ENCODE measurements around the gene UGT1A4. TPM values are rescaled to one million over a fixed set of nuclear protein-coding genes. Genes with fewer than 3 reads are reported as not detected.

UGT1A4 gene
- total RNA-seq, 1 experiment from 2014 or later = 0.12 TPM

DNA sequence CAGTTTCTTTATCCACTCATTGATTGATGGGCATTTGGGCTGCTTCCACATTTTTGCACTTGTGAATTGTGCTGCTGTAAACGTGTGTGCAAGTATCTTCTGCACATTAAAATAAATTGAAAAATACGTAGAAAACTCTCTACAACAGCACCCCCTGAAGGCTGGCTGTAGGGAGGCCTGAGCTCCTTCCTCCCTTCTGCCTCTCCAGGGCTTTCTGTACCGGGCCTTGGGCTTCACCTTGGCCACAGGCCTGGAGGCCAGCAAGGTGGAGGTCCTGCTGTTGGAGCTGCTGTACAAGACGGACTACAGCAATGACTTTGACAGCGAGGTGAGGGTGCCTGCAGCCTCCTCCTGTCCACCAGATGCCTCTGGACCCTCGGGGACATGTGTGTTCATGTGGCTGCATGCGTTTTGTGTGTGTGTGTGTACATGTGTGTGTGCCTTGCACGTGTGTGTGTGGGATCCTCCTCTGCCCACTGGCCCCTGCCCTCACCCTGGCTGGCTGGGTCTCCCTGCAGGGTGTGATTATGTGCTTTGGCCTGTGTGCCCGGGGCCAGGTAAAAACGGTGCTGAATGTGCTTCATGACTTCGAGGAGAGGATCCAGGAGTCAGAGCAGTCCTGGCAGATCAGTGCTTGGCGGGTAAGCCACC is 88.8 kb downstream of the UGT1A4 start:
- no peak overlapping the region for H3K4me2 ChIP-seq (ENCODE audit: low read length)
- ChIA-PET CTCF (no interaction called here), POLR2A (interaction anchor here (0.6 kb wide), 1 partner anchor 19 kb away, joined by 3 read pairs; no protein-coding TSS in a partner anchor), RAD21 (ENCODE audit: low non-redundant PET in 1 of 2, low total read pairs in 2 of 2, uncharacterized antibody in 2 of 2, unreplicated experiment in 2 of 2) (no interaction called here)
- no peaks in the 10 kb centered on the region for H4K20me1 ChIP-seq (ENCODE audit: insufficient read depth)
- no peak overlapping the region for H3K9ac ChIP-seq (ENCODE audit: low read length)
- H3K27ac ChIP-seq (ENCODE audit: low read depth, low read length) = no peak overlapping the region
- no peak overlapping the region for H2AFZ ChIP-seq (ENCODE audit: low read depth, low read length, poor library complexity, severe bottlenecking)
- H3K36me3 ChIP-seq (ENCODE audit: control insufficient read depth in 1 of 2, insufficient read depth in 2 of 2, low read length in 2 of 2) = no peaks in the 10 kb centered on the region
- peak; percentile 73 for ATAC-seq
- TF ChIP-seq RAD21 (IDR thresholded peaks at IDR 0.05; ENCODE audit: low read depth) (peak; percentile 56), CTCF (IDR thresholded peaks at IDR 0.05 in 2 of 3, conservative IDR thresholded peaks at IDR 0.05 in 1 of 3; ENCODE audit: borderline replicate concordance in 1 of 3, insufficient read depth in 1 of 3, low read depth in 2 of 3, low read length in 2 of 3) (peak in 2 of 3 experiments; percentile 24 to 30; a peak in 3 of 6 replicates)
- TF ChIP-seq, protein P1, sequence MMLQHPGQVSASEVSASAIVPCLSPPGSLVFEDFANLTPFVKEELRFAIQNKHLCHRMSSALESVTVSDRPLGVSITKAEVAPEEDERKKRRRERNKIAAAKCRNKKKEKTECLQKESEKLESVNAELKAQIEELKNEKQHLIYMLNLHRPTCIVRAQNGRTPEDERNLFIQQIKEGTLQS (IDR thresholded peaks at IDR 0.05) = no peak
- no peaks in the 10 kb centered on the region; the same call in 1 of the 2 replicates for H3K27me3 ChIP-seq (ENCODE audit: insufficient read depth, low read length)
- no peaks in the 10 kb centered on the region for H3K9me2 ChIP-seq (ENCODE audit: insufficient read depth)
- DNase-seq (ENCODE audit: low read depth, low spot score) = no peak
- H3K4me1 ChIP-seq (ENCODE audit: control insufficient read depth in 1 of 2, insufficient read depth in 2 of 2, low read length in 2 of 2) = no peaks in the 10 kb centered on the region
- no TSS peak for BruUV-seq (replicated peaks)
- no peaks in the 10 kb centered on the region for H3K9me3 ChIP-seq (ENCODE audit: control insufficient read depth in 1 of 2, insufficient read depth in 1 of 2, low read depth in 1 of 2, low read length in 2 of 2)
- H3K4me3 ChIP-seq (replicated peaks in 1 of 2; ENCODE audit: low read depth in 1 of 2, low read length in 2 of 2) = no peak overlapping the region
- H3K79me2 ChIP-seq (ENCODE audit: insufficient read depth, low read length) = no peaks in the 10 kb centered on the region
- intact Hi-C loops (cut with micrococcal nuclease) = no loop called here

Measured in HCT116 (cell line).